ENCODE data around the gene CDH13.

DNA sequence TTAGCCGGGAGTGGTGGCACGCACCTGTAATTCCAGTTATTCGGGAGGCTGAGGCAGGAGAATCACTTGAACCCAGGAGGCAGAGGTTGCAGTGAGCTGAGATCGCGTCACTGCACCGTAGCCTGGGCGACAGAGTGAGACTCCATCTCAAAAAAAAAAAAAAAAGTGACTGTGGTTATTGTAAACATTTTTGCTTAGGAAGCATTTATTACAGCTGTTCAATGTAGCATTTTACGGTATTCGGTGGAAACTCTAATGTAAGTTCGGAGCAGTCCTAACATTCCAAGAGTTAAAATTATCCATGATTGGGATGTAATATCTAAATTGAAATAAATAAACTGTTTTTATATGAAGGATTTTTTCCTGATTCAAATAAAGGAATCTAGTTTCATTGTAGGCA is 926.2 kb downstream of the CDH13 start:
- no peak for TF ChIP-seq CTCF (conservative IDR thresholded peaks at IDR 0.05; ENCODE audit: low read length)
- TF ChIP-seq EZH2phosphoT487 (IDR thresholded peaks at IDR 0.05; ENCODE audit: borderline replicate concordance, low read depth, low read length), result no peak

All from OCI-LY7 (cell line).